Bronchial smooth muscle cell (primary cell): ENCODE measurements around the gene RAPH1. TPM values are rescaled to one million over a fixed set of nuclear protein-coding genes. Genes with fewer than 3 reads are reported as not detected.

Experiments used
- total RNA-seq: library from RNA; depleted of rRNA; stranded (reverse); fragments of >200 nt; gene quantifications from 2 replicates; pipeline ENCODE4 v1.2.1, GENCODE V29; 2014

RAPH1 gene, protein sequence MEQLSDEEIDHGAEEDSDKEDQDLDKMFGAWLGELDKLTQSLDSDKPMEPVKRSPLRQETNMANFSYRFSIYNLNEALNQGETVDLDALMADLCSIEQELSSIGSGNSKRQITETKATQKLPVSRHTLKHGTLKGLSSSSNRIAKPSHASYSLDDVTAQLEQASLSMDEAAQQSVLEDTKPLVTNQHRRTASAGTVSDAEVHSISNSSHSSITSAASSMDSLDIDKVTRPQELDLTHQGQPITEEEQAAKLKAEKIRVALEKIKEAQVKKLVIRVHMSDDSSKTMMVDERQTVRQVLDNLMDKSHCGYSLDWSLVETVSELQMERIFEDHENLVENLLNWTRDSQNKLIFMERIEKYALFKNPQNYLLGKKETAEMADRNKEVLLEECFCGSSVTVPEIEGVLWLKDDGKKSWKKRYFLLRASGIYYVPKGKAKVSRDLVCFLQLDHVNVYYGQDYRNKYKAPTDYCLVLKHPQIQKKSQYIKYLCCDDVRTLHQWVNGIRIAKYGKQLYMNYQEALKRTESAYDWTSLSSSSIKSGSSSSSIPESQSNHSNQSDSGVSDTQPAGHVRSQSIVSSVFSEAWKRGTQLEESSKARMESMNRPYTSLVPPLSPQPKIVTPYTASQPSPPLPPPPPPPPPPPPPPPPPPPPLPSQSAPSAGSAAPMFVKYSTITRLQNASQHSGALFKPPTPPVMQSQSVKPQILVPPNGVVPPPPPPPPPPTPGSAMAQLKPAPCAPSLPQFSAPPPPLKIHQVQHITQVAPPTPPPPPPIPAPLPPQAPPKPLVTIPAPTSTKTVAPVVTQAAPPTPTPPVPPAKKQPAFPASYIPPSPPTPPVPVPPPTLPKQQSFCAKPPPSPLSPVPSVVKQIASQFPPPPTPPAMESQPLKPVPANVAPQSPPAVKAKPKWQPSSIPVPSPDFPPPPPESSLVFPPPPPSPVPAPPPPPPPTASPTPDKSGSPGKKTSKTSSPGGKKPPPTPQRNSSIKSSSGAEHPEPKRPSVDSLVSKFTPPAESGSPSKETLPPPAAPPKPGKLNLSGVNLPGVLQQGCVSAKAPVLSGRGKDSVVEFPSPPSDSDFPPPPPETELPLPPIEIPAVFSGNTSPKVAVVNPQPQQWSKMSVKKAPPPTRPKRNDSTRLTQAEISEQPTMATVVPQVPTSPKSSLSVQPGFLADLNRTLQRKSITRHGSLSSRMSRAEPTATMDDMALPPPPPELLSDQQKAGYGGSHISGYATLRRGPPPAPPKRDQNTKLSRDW
- 7.4 and 15.6 TPM in 2 replicates for total RNA-seq

DNA sequence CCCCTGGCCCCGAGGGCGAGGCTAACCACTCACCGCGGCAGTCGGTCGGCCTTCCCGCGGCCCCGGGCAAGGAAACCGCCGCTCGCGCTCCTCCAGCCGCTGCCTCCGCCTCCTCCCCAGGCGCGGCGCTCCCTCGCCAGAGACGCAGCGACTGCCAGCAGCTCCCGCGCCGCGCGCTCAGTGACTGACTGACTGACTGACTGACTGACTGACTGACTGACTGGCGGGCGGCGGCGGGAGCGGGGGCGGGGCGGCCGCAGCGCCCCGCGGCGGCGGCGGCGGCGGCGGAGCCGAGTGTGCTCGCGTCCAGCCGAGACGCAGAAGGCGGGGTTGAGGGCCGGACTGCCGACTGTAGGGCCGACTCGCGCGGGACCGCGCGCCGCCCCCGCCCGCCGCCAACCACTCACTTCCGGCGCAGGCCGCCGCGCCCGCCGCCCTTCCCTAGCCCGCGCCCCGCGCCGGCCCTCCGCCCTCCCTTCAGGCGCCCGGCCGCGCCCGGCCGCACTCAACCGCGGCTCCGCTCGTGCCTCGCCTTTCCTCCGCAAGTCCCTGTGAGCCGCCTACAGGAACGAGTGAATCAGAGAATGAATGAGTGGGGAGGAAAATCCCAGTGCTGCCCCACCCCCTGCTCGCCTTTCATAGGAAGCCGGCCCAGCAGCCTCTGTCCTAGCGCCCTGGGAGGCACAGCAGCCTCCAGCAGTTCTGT lies at the start of gene RAPH1:
Gene RAPH1 (minus strand): TSS at position 224 of the 706 bp plus-strand sequence. CDS start 39,948 bp downstream, outside the sequence.

Other genes with a start within 250 kb of the RAPH1 start
- gene ABI2, start 206.9 kb downstream of the RAPH1 start, total RNA-seq: 15.4 and 22.9 TPM in 2 replicates
- not detected in 2 replicates for gene CD28, start 171.3 kb upstream of the RAPH1 start, total RNA-seq